K562 (cell line): Measurements from ENCODE around the gene ADCY4. TPM values are rescaled to one million over a fixed set of nuclear protein-coding genes. Genes with fewer than 3 reads are reported as not detected.
A peak's percentile ranks its signal among the peaks of the same experiment; 100 is the strongest.

ENCODE experiments used
- ATAC-seq: fragments of 200-7000 bp; cut with Tn5 transposase; 3 replicates; pipeline ENCODE4 v1.9.1; 2020; ENCODE audit warnings: moderate library complexity
- BruUV-seq: library from RNA; stranded (reverse); fragments of 400-500 nt; replicated peaks from 2 replicates; lab custom pipeline; 2021; lab: Mats Ljungman, UMichigan
- CTCF ChIA-PET: fragments of 300-600 bp; formaldehyde crosslinking; extraction: SDS; loops from one replicate; lab custom pipeline; 2021; ENCODE audit warnings: low intra/inter-chr PET ratio; lab: Yijun Ruan, JAX
- POLR2A ChIA-PET: fragments of 300-600, 350-650 bp; sonication (Branson Sonifier 250); formaldehyde crosslinking; extraction: SDS; loops from one replicate; lab custom pipeline; 2021; ENCODE audit warnings: antibody characterized with exemption, inconsistent platforms; lab: Yijun Ruan, JAX
- DNase-seq, 4 experiments: peaks; one replicate each; pipeline versions ENCODE4 v3.0.0 to v3.0.0-alpha.2; 2011 to 2018; ENCODE audit warnings: low spot score in 3 of 4, mixed read lengths in 3 of 4; ENCODE audit errors: extremely low read depth in 1 of 4
- FAIRE-seq: peaks from 2 replicates; lab custom pipeline; 2011; peaks lifted over from hg19 to GRCh38; lab: Jason Lieb, UNC
- H2AFZ ChIP-seq: 2 replicates; pipeline ENCODE4 v1.6.0; 2011; ENCODE audit warnings: low read depth, low read length, control low read depth, inconsistent platforms
- H3K27ac ChIP-seq: fragments of 200-600 bp; 3 replicates; pipeline ENCODE4 v1.8.0; 2011; ENCODE audit warnings: low read depth, mild to moderate bottlenecking, control low read depth, inconsistent platforms, low read length, moderate library complexity, mixed read lengths; ENCODE audit errors: extremely low read depth
- H3K27me3 ChIP-seq, 2 experiments: fragments of 300-600 bp in 1 of 2; 2 replicates in 1 of 2; 3 replicates in 1 of 2; pipeline versions ENCODE4 v1.6.0 to v1.8.0; 2011; ENCODE audit warnings: inconsistent platforms in 2 of 2, low read length in 2 of 2, mild to moderate bottlenecking in 1 of 2, mixed read lengths in 1 of 2, moderate library complexity in 1 of 2; ENCODE audit not compliant: control insufficient read depth in 2 of 2, insufficient read depth in 2 of 2
- H3K36me3 ChIP-seq: fragments of 300-600 bp; 3 replicates; pipeline ENCODE4 v1.8.0; 2011; ENCODE audit warnings: mild to moderate bottlenecking, low read length, inconsistent platforms; ENCODE audit not compliant: control insufficient read depth, insufficient read depth
- H3K4me1 ChIP-seq, 2 experiments: fragments of 200-600 bp in 1 of 2; replicated peaks in 1 of 2; 2 replicates in 1 of 2; 3 replicates in 1 of 2; pipeline versions ENCODE4 v1.5.1 to v1.8.0; 2011; ENCODE audit warnings: inconsistent platforms in 2 of 2, low read length in 2 of 2, mild to moderate bottlenecking in 1 of 2, mixed read lengths in 1 of 2, moderate library complexity in 1 of 2; ENCODE audit not compliant: control insufficient read depth in 2 of 2, insufficient read depth in 2 of 2
- H3K4me2 ChIP-seq: 2 replicates; pipeline ENCODE4 v1.6.1; 2011; ENCODE audit warnings: low read length, control low read depth, inconsistent platforms, mixed read lengths; ENCODE audit not compliant: insufficient read depth
- H3K4me3 ChIP-seq: fragments of 200-600 bp; sonication (generic), shearing (Covaris generic); 2 replicates; pipeline ENCODE4 v1.5.1; 2016; ENCODE audit warnings: control low read depth, inconsistent platforms
- H3K79me2 ChIP-seq: fragments of 200-600 bp; 3 replicates; pipeline ENCODE4 v1.8.0; 2011; ENCODE audit warnings: low read length, inconsistent platforms; ENCODE audit not compliant: control insufficient read depth, insufficient read depth
- H3K9ac ChIP-seq, 2 experiments: 2 replicates each; pipeline versions ENCODE4 v1.6.0 to v1.6.1; 2011; ENCODE audit warnings: low read depth in 2 of 2, low read length in 2 of 2, control low read depth in 1 of 2, inconsistent platforms in 1 of 2, mild to moderate bottlenecking in 1 of 2, mixed read lengths in 1 of 2; ENCODE audit not compliant: insufficient read depth in 1 of 2
- H3K9me1 ChIP-seq: one replicate; pipeline ENCODE4 v1.6.0; 2011; ENCODE audit warnings: inconsistent platforms, mild to moderate bottlenecking, low read length, moderate library complexity; ENCODE audit not compliant: control insufficient read depth, insufficient read depth
- H3K9me3 ChIP-seq: replicated peaks from 2 replicates; pipeline ENCODE4 v1.5.1; 2011; ENCODE audit warnings: low read depth, low read length, inconsistent platforms; ENCODE audit not compliant: control insufficient read depth, insufficient read depth
- H4K20me1 ChIP-seq: replicated peaks from 2 replicates; pipeline ENCODE4 v1.6.1; 2011; ENCODE audit warnings: low read length, inconsistent platforms, mixed read lengths; ENCODE audit not compliant: control insufficient read depth, insufficient read depth
- BMI1 ChIP-seq: fragments of 150-350 bp; IDR thresholded peaks from 2 replicates; pipeline ENCODE4 v1.6.1; 2014; ENCODE audit warnings: low read length
- DNMT1 ChIP-seq: fragments of 450-650 bp; IDR thresholded peaks from 2 replicates; pipeline ENCODE4 v1.6.1; 2016; ENCODE audit warnings: antibody characterized with exemption, mild to moderate bottlenecking
- GTF2A2 ChIP-seq: IDR thresholded peaks from 2 replicates; pipeline ENCODE4 v1.6.1; 2016; ENCODE audit warnings: mild to moderate bottlenecking, missing genetic modification characterization, missing compliant biosample characterization
- KAT2B ChIP-seq: IDR thresholded peaks from one replicate; pipeline ENCODE4 v1.6.1; 2012; ENCODE audit warnings: low read depth, mild to moderate bottlenecking, control low read depth, inconsistent platforms, low read length, moderate library complexity
- KHSRP ChIP-seq: fragments of 450-650 bp; IDR thresholded peaks from 2 replicates; pipeline ENCODE4 v1.6.1; 2017
- LCOR ChIP-seq: sonication (generic); formaldehyde crosslinking; IDR thresholded peaks from 2 replicates; pipeline ENCODE4 v1.8.0; 2022; ENCODE audit warnings: mild to moderate bottlenecking, missing genetic modification reagents
- MCM2 ChIP-seq: fragments of 450-650 bp; IDR thresholded peaks from 2 replicates; pipeline ENCODE4 v1.6.1; 2017; ENCODE audit warnings: low read depth, mild to moderate bottlenecking
- MEF2A ChIP-seq: IDR thresholded peaks from 2 replicates; pipeline ENCODE4 v1.6.1; 2011; ENCODE audit warnings: low read depth, mild to moderate bottlenecking, low read length, moderate library complexity; ENCODE audit not compliant: control insufficient read depth
- NBN ChIP-seq: fragments of 450-650 bp; IDR thresholded peaks from 2 replicates; pipeline ENCODE4 v1.6.1; 2016; ENCODE audit warnings: low read depth, mild to moderate bottlenecking
- NFIX ChIP-seq: fragments of 250-450 bp; sonication (Bioruptor Pico); IDR thresholded peaks from 2 replicates; pipeline ENCODE4 v1.4.0; 2020; ENCODE audit warnings: low read depth, mild to moderate bottlenecking, moderate library complexity
- NR2C2 ChIP-seq, 2 experiments: fragments of 200-800 bp in 1 of 2; sonication (Bioruptor generic) in 1 of 2; sonication (generic) in 1 of 2; formaldehyde crosslinking in 1 of 2; IDR thresholded peaks; 2 replicates each; pipeline versions ENCODE4 v1.6.1 to v1.8.0; 2016 to 2022; ENCODE audit warnings: mild to moderate bottlenecking in 1 of 2, missing compliant biosample characterization in 1 of 2, missing genetic modification characterization in 1 of 2, missing genetic modification reagents in 1 of 2
- TRIM24 ChIP-seq, 2 experiments: fragments of 450-650 bp; IDR thresholded peaks; 2 replicates each; pipeline ENCODE4 v1.6.1; 2016
- ZBED1 ChIP-seq: IDR thresholded peaks from 2 replicates; pipeline ENCODE4 v1.6.1; 2014
- ZKSCAN1 ChIP-seq: fragments of 150-350 bp; IDR thresholded peaks from 2 replicates; pipeline ENCODE4 v1.6.1; 2016; ENCODE audit warnings: low read depth, low read length
- WGBS: fragments of 100-300 bp; shearing (Covaris generic); methylation state at CpG from one replicate; pipeline ENCODE4 v1.1.6; 2016; ENCODE audit warnings: low coverage, mixed read lengths; ENCODE audit not compliant: insufficient coverage; ENCODE audit errors: missing lambda C conversion rate; 5-methylcytosine and 5-hydroxymethylcytosine counted together
- in situ Hi-C: fragments of 300-500 bp; cut with MboI; formaldehyde crosslinking; loops from 4 replicates; pipeline ENCODE4 v1.15.0; 2018; ENCODE audit warnings: inconsistent platforms, mixed read lengths
- intact Hi-C: fragments of 100-400 bp; cut with micrococcal nuclease; formaldehyde crosslinking; loops from 2 replicates; pipeline ENCODE4 v1.14.2; 2022
- polyA plus RNA-seq, 8 experiments: library from polyadenylated mRNA; depleted of rRNA in 4 of 8; stranded (reverse) in 5 of 8; unstranded in 3 of 8; fragments of >200 nt; fragmentation: Nextera tagmentation in 2 of 8; fragmentation: Illumina TruSeq in 1 of 8; extraction: Ambion mirVana in 2 of 8; extraction: Trizol in 1 of 8; gene quantifications; 2 replicates each; pipeline versions ENCODE4 v1.2.1 to v1.2.3, GENCODE V29; 2011 to 2014; ENCODE audit warnings: inconsistent platforms in 1 of 8, missing spikeins in 1 of 8
- total RNA-seq, 7 experiments: library from RNA; depleted of rRNA in 6 of 7; stranded (reverse); fragments of >200 nt in 6 of 7; fragmentation: Illumina TruSeq in 2 of 7; extraction: Trizol in 2 of 7; gene quantifications; 2 replicates each; pipeline versions ENCODE4 v1.2.1 to v1.2.3, GENCODE V29; 2011 to 2021; ENCODE audit warnings: low replicate concordance in 1 of 7
- TF ChIP-seq, protein P1 (sequence below): sonication (generic); formaldehyde crosslinking; IDR thresholded peaks from 2 replicates; pipeline ENCODE4 v1.8.1; 2023; ENCODE audit warnings: missing genetic modification reagents, mild to moderate bottlenecking, borderline replicate concordance

Gene ADCY4
- total and polyA plus RNA-seq, 9 of the 15 experiments (the other 6 are each of a cell fraction or from before 2014, with no cell fraction given), result 0.04 to 0.31 (median 0.15) TPM; not detected in 2

DNA sequence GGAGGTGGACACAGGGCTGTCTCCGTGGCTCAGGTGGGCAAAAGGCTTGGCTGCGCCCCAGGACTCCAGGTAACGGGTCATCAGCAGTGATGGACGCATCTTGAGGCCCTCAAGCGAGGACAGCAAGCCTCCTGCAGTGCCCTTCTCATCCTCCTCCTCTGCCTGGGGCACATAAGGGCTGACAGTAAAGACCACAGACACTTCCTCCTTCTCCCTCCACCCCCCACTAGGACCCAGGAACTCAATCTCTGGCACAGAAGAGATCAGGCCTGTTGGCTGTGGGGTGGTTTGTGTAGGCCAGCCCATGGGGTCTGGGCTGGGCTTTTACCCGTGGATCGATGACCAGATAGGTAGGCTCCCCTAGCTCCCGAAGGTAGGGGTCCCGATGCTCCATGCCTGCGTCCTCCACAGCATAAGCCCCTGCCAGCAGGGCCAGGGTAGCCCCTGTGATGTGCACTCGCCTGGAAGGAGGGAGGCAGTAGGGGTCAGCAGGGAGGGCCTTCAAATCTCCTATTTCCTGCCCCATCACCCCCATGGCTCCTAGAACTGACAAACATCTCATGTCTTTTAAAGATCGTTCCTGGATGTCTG, 5.7 kb downstream of the ADCY4 start:
- ATAC-seq (no peak), FAIRE-seq (no peak), DNase-seq (no peak)
- H3K36me3 ChIP-seq, result no peaks in the 10 kb centered on the region
- no peak overlapping the region for H3K4me3 ChIP-seq
- H3K4me1 ChIP-seq, result peaks cover 5 to 27% of the 10 kb centered on the region in 2 experiments; a peak in 4 of 5 replicates
- no peaks in the 10 kb centered on the region for H3K27me3 ChIP-seq
- BruUV-seq, result no TSS peak
- no peak overlapping the region for H2AFZ ChIP-seq
- intact Hi-C loops, result no loop called here
- H4K20me1 ChIP-seq, result no peaks in the 10 kb centered on the region
- H3K79me2 ChIP-seq, result no peaks in the 10 kb centered on the region
- H3K9me1 ChIP-seq, result no peaks in the 10 kb centered on the region
- H3K4me2 ChIP-seq, result no peak overlapping the region
- no peaks in the 10 kb centered on the region for H3K9me3 ChIP-seq
- ChIA-PET CTCF (interaction anchor here (1.5 kb wide), 1 partner anchor 107 kb away, joined by 5 read pairs; no protein-coding TSS in a partner anchor), POLR2A (interaction anchor here (1.0 kb wide), 1 partner anchor 113 kb away, joined by 3 read pairs; no protein-coding TSS in a partner anchor)
- H3K9ac ChIP-seq, result 0 out of 4 replicates have a peak overlapping the region, but pooled peaks of 1 of the 2 experiments have one; percentile 26
- in situ Hi-C loops, result loop anchor here (25.0 kb wide), 1 partner anchor 358 kb away; no protein-coding TSS in a partner anchor
- WGBS, result 58% methylated on average over 11 of the region's 12 CpGs
- TF ChIP-seq MEF2A (no peak), ZBED1 (no peak), LCOR (CRISPR knock-in tag) (no peak), ZKSCAN1 (no peak), KAT2B (no peak), GTF2A2 (tag) (no peak), NFIX (CRISPR knock-in tag) (no peak), BMI1 (no peak), MCM2 (no peak), NR2C2 (CRISPR knock-in tag; IDR thresholded peaks at IDR 0.05) (no peak), NR2C2 (tag; IDR thresholded peaks at IDR 0.05) (no peak), KHSRP (no peak), TRIM24 (IDR thresholded peaks at IDR 0.05) (no peak), DNMT1 (no peak), NBN (no peak)
- TF ChIP-seq, protein P1, sequence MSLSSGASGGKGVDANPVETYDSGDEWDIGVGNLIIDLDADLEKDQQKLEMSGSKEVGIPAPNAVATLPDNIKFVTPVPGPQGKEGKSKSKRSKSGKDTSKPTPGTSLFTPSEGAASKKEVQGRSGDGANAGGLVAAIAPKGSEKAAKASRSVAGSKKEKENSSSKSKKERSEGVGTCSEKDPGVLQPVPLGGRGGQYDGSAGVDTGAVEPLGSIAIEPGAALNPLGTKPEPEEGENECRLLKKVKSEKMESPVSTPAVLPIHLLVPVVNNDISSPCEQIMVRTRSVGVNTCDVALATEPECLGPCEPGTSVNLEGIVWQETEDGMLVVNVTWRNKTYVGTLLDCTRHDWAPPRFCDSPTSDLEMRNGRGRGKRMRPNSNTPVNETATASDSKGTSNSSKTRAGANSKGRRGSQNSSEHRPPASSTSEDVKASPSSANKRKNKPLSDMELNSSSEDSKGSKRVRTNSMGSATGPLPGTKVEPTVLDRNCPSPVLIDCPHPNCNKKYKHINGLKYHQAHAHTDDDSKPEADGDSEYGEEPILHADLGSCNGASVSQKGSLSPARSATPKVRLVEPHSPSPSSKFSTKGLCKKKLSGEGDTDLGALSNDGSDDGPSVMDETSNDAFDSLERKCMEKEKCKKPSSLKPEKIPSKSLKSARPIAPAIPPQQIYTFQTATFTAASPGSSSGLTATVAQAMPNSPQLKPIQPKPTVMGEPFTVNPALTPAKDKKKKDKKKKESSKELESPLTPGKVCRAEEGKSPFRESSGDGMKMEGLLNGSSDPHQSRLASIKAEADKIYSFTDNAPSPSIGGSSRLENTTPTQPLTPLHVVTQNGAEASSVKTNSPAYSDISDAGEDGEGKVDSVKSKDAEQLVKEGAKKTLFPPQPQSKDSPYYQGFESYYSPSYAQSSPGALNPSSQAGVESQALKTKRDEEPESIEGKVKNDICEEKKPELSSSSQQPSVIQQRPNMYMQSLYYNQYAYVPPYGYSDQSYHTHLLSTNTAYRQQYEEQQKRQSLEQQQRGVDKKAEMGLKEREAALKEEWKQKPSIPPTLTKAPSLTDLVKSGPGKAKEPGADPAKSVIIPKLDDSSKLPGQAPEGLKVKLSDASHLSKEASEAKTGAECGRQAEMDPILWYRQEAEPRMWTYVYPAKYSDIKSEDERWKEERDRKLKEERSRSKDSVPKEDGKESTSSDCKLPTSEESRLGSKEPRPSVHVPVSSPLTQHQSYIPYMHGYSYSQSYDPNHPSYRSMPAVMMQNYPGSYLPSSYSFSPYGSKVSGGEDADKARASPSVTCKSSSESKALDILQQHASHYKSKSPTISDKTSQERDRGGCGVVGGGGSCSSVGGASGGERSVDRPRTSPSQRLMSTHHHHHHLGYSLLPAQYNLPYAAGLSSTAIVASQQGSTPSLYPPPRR, result no peak
- no peak overlapping the region for H3K27ac ChIP-seq
